Fibroblast of the aortic adventitia (primary cell): ENCODE results near the gene BPIFA1. TPM values are rescaled to one million over a fixed set of nuclear protein-coding genes. Genes with fewer than 3 reads are reported as not detected.

Source experiments
- DNase-seq: peaks from one replicate; pipeline ENCODE4 v3.0.0-alpha.2; 2010; ENCODE audit warnings: low read depth
- H3K4me3 ChIP-seq: 2 replicates; pipeline ENCODE4 v1.5.1; 2011; ENCODE audit warnings: low read depth, mild to moderate bottlenecking, control low read depth, low read length, moderate library complexity
- CTCF ChIP-seq: IDR thresholded peaks from 2 replicates; pipeline ENCODE4 v1.5.1; 2011; ENCODE audit warnings: mild to moderate bottlenecking, low read length, control low read depth, inconsistent platforms; ENCODE audit not compliant: insufficient read depth
- total RNA-seq: library from RNA; depleted of rRNA; stranded (reverse); fragments of >200 nt; gene quantifications from 2 replicates; pipeline ENCODE4 v1.2.3, GENCODE V29; 2012; ENCODE audit warnings: low replicate concordance

BPIFA1 gene
- total RNA-seq, 1 donor, result not detected

- no peak overlapping the region for H3K4me3 ChIP-seq
- DNase-seq, result no peak
- no peak for TF ChIP-seq CTCF
These were observed 36.8 kb upstream of the BPIFA1 start for GRCh38 chr20:33199026-33199425.

GRCh38 chr20:33202451-33202850 is 33.3 kb upstream of the BPIFA1 start:
- TF ChIP-seq CTCF, result no peak
- no peak overlapping the region for H3K4me3 ChIP-seq
- no peak for DNase-seq

GRCh38 chr20:33203444-33203843 is 32.4 kb upstream of the BPIFA1 start:
- no peak for DNase-seq
- no peak for TF ChIP-seq CTCF
- H3K4me3 ChIP-seq, result no peak overlapping the region

GRCh38 chr20:33209789-33210188 is 26.0 kb upstream of the BPIFA1 start:
- no peak for TF ChIP-seq CTCF
- DNase-seq, result peak; percentile 61
- H3K4me3 ChIP-seq, result no peak overlapping the region

- no peak overlapping the region for H3K4me3 ChIP-seq
- TF ChIP-seq CTCF, result no peak
- DNase-seq, result no peak
These were observed 25.4 kb upstream of the BPIFA1 start for GRCh38 chr20:33210371-33210770.

- peak; percentile 18 for DNase-seq
- TF ChIP-seq CTCF, result peak; percentile 37
- H3K4me3 ChIP-seq, result no peak overlapping the region
These were observed 23.9 kb upstream of the BPIFA1 start for GRCh38 chr20:33211817-33212424.

- no peak within 1 kb of the TSS for H3K4me3 ChIP-seq
- TF ChIP-seq CTCF, result no peak
- no peak for DNase-seq
These were observed 18.7 kb upstream of the BPIFA1 start, which contains the start of gene BPIFA3 for GRCh38 chr20:33217052-33217451. Gene BPIFA3 (plus strand): TSS chr20:33217352. CDS start chr20:33217537, 185 bp downstream.
